B cell (primary cell): ENCODE results near the gene PCBP2. TPM values are rescaled to one million over a fixed set of nuclear protein-coding genes. Genes with fewer than 3 reads are reported as not detected.

ENCODE experiments used
- ATAC-seq: fragments of 200-7000 bp; cut with Tn5 transposase; one replicate; pipeline ENCODE4 v1.10.0; 2021; ENCODE audit warnings: low read depth, mild to moderate bottlenecking, moderate number of reproducible peaks, moderate library complexity
- CTCF ChIA-PET: fragments of 350-600 bp; sonication (Branson Sonifier 250); formaldehyde crosslinking; loops from one replicate; lab custom pipeline; 2021; ENCODE audit warnings: antibody characterized with exemption, inconsistent platforms; lab: Charles Lee
- POLR2A ChIA-PET: fragments of 350-600 bp; sonication (Branson Sonifier 250); formaldehyde crosslinking; loops from one replicate; lab custom pipeline; 2021; ENCODE audit warnings: antibody characterized with exemption; lab: Charles Lee
- DNase-seq: peaks from one replicate; pipeline ENCODE4 v3.0.0; 2013
- H2AFZ ChIP-seq: 2 replicates; pipeline ENCODE4 v1.6.1; 2012; ENCODE audit warnings: mild to moderate bottlenecking, low read depth, low read length; ENCODE audit not compliant: insufficient read depth, poor library complexity, severe bottlenecking
- H3K27ac ChIP-seq, 2 donors: 1 replicate in 1 of 2; 2 replicates in 1 of 2; pipeline ENCODE4 v1.5.1; 2012 to 2013; ENCODE audit warnings: low read length in 2 of 2, mild to moderate bottlenecking in 2 of 2, moderate library complexity in 1 of 2
- H3K27me3 ChIP-seq, 4 experiments: fragments of 200-600 bp in 1 of 4; sonication (generic) in 1 of 4; replicated peaks in 1 of 4; 1 replicate in 2 of 4; 2 replicates in 2 of 4; pipeline versions ENCODE4 v1.6.1 to v1.7.0; 2013 to 2016; ENCODE audit warnings: low read length in 3 of 4, mild to moderate bottlenecking in 2 of 4, mixed read lengths in 1 of 4, moderate library complexity in 1 of 4; ENCODE audit not compliant: insufficient read depth in 4 of 4, control insufficient read depth in 3 of 4; ENCODE audit errors: control extremely low read depth in 1 of 4
- H3K36me3 ChIP-seq, 2 experiments: replicated peaks in 1 of 2; 1 replicate in 1 of 2; 2 replicates in 1 of 2; pipeline versions ENCODE4 v1.6.1 to v1.7.1; 2013; ENCODE audit warnings: low read length in 1 of 2; ENCODE audit not compliant: insufficient read depth in 2 of 2, control insufficient read depth in 1 of 2; ENCODE audit errors: control extremely low read depth in 1 of 2, extremely low read depth in 1 of 2
- H3K4me1 ChIP-seq, 2 donors: fragments of 200-600 bp in 1 of 2; sonication (generic) in 1 of 2; 1 replicate in 1 of 2; 2 replicates in 1 of 2; pipeline versions ENCODE4 v1.5.1 to v1.6.1; 2013 to 2017; ENCODE audit warnings: low read length in 2 of 2; ENCODE audit not compliant: control insufficient read depth in 2 of 2, insufficient read depth in 2 of 2
- H3K4me2 ChIP-seq: replicated peaks from 2 replicates; pipeline ENCODE3; 2012; ENCODE audit warnings: mild to moderate bottlenecking, low read depth, low read length; ENCODE audit not compliant: poor library complexity, severe bottlenecking
- H3K4me3 ChIP-seq, 5 experiments: fragments of 200-600 bp in 1 of 5; sonication (generic) in 1 of 5; 1 replicate in 3 of 5; 2 replicates in 2 of 5; pipeline versions ENCODE4 v1.5.1 to v1.7.0; 2011 to 2016; ENCODE audit warnings: low read length in 4 of 5, mild to moderate bottlenecking in 4 of 5, low read depth in 2 of 5, control low read depth in 1 of 5, moderate library complexity in 1 of 5; ENCODE audit not compliant: insufficient read depth in 1 of 5; ENCODE audit errors: control extremely low read depth in 1 of 5, extremely low read depth in 1 of 5
- H3K79me2 ChIP-seq: fragments of 200-600 bp; sonication (generic); one replicate; pipeline ENCODE4 v1.6.0; 2016; ENCODE audit warnings: low read length; ENCODE audit not compliant: control insufficient read depth, insufficient read depth
- H3K9ac ChIP-seq: fragments of 200-600 bp; sonication (generic); 2 replicates; pipeline ENCODE4 v1.6.1; 2017; ENCODE audit warnings: mild to moderate bottlenecking, low read length, moderate library complexity
- H3K9me3 ChIP-seq, 3 donors: one replicate each; pipeline versions ENCODE4 v1.6.1 to v1.7.1; 2013; ENCODE audit warnings: low read length in 2 of 3; ENCODE audit not compliant: control insufficient read depth in 2 of 3, insufficient read depth in 1 of 3; ENCODE audit errors: control extremely low read depth in 1 of 3
- H4K20me1 ChIP-seq: 2 replicates; pipeline ENCODE4 v1.6.0; 2012; ENCODE audit warnings: mild to moderate bottlenecking, low read length; ENCODE audit not compliant: insufficient read depth, control insufficient read depth, poor library complexity, severe bottlenecking
- H3K27ac Mint-ChIP-seq: one replicate; pipeline ENCODE4 v1.8.0; 2021; ENCODE audit warnings: mixed read lengths
- H3K27me3 Mint-ChIP-seq: one replicate; pipeline ENCODE4 v1.8.0; 2021; ENCODE audit warnings: mixed read lengths
- H3K4me1 Mint-ChIP-seq: one replicate; pipeline ENCODE4 v1.8.0; 2021; ENCODE audit warnings: mixed read lengths
- H3K4me3 Mint-ChIP-seq: one replicate; pipeline ENCODE4 v1.8.0; 2021; ENCODE audit warnings: mixed read lengths
- H3K9me3 Mint-ChIP-seq: one replicate; pipeline ENCODE4 v1.8.0; 2022; ENCODE audit warnings: mixed read lengths; ENCODE audit not compliant: insufficient read depth
- CTCF ChIP-seq: fragments of 200-600 bp; IDR thresholded peaks from one replicate; pipeline ENCODE4 v1.8.0; 2022; ENCODE audit warnings: antibody characterized with exemption, mild to moderate bottlenecking
- EZH2 ChIP-seq: IDR thresholded peaks from 2 replicates; pipeline ENCODE4 v1.6.1; 2012; ENCODE audit warnings: borderline replicate concordance, low read depth, mild to moderate bottlenecking, moderate library complexity, low read length; ENCODE audit not compliant: insufficient read depth, poor library complexity, severe bottlenecking
- WGBS: methylation state at CpG from one replicate; pipeline ENCODE4 v1.1.5; 2013; ENCODE audit warnings: missing lambda C conversion rate; ENCODE audit not compliant: insufficient coverage; 5-methylcytosine and 5-hydroxymethylcytosine counted together
- intact Hi-C: fragments of 100-400 bp; cut with micrococcal nuclease; formaldehyde crosslinking; loops from one replicate; pipeline ENCODE4 v1.10.0; 2022
- polyA plus RNA-seq: library from polyadenylated mRNA; depleted of rRNA; stranded (reverse); fragments of >200 nt; gene quantifications from 2 replicates; pipeline ENCODE4 v1.2.3, GENCODE V29; 2012
- total RNA-seq, 2 donors: library from RNA; stranded (reverse); fragments of 120-200 nt in 1 of 2; gene quantifications; 1 replicate in 1 of 2; 2 replicates in 1 of 2; pipeline versions ENCODE4 v1.2.3 to v1.2.4, GENCODE V29; 2013 to 2022

Gene PCBP2
- total and polyA plus RNA-seq, 2 donors (not counting 1 experiment from before 2014, with no cell fraction given): 492 to 944 TPM

DNA sequence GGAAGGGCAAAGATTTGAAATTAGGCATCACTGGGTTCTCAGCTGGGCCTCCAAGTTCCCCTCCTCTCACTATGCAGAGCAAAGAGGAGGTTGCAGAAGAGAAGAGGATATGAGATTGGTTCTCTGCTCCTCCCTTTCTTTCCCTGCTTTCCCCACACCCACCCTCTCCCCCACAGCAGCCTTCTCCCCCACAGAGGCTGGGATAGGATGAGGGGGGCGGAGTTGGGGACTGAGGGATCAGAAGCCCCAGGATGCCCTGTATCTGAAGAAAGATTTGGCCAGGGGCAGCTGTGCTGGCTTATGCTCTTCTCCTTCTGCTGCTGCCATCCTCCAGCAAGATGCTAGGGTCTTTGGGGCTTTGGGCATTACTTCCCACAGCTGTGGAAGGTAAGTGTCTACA lies 28.3 kb upstream of the PCBP2 start, which contains the start of gene AMHR2:
AMHR2 (plus strand) TSS at position 259 of the 400 bp plus-strand sequence; CDS start at position 339, 80 bp downstream.
- no peak within 1 kb of the TSS for H2AFZ ChIP-seq
- H3K79me2 ChIP-seq: no peaks in the 10 kb centered on the region
- POLR2A ChIA-PET: no interaction called here
- H3K27ac ChIP-seq: no peak within 1 kb of the TSS
- intact Hi-C loops: no loop called here
- Mint-ChIP-seq H3K27ac (no peak within 1 kb of the TSS), H3K4me1 (peaks cover 19% of the 10 kb centered on the region), H3K4me3 (no peak within 1 kb of the TSS), H3K27me3 (no peaks in the 10 kb centered on the region), H3K9me3 (no peaks in the 10 kb centered on the region)
- H3K9me3 ChIP-seq: no peaks in the 10 kb centered on the region
- CTCF ChIA-PET: interaction anchor here (3.7 to 9.5 kb wide), 3 partner anchors 73 to 99 kb away, joined by 41 to 384 read pairs (median 64); partner anchors contain the start of gene NPFF
- H3K9ac ChIP-seq: no peak within 1 kb of the TSS
- no peak for DNase-seq
- no peaks in the 10 kb centered on the region for H3K27me3 ChIP-seq
- H4K20me1 ChIP-seq: no peaks in the 10 kb centered on the region
- peaks cover 7 to 13% of the 10 kb centered on the region in 2 donors for H3K4me1 ChIP-seq
- H3K4me2 ChIP-seq: no peak within 1 kb of the TSS
- no peak within 1 kb of the TSS for H3K4me3 ChIP-seq
- no CpG with 5 or more reads among the region's 1 CpG for WGBS
- H3K36me3 ChIP-seq: no peaks in the 10 kb centered on the region
- TF ChIP-seq EZH2: no peak
- no peak for TF ChIP-seq CTCF
- no peak for ATAC-seq

DNA sequence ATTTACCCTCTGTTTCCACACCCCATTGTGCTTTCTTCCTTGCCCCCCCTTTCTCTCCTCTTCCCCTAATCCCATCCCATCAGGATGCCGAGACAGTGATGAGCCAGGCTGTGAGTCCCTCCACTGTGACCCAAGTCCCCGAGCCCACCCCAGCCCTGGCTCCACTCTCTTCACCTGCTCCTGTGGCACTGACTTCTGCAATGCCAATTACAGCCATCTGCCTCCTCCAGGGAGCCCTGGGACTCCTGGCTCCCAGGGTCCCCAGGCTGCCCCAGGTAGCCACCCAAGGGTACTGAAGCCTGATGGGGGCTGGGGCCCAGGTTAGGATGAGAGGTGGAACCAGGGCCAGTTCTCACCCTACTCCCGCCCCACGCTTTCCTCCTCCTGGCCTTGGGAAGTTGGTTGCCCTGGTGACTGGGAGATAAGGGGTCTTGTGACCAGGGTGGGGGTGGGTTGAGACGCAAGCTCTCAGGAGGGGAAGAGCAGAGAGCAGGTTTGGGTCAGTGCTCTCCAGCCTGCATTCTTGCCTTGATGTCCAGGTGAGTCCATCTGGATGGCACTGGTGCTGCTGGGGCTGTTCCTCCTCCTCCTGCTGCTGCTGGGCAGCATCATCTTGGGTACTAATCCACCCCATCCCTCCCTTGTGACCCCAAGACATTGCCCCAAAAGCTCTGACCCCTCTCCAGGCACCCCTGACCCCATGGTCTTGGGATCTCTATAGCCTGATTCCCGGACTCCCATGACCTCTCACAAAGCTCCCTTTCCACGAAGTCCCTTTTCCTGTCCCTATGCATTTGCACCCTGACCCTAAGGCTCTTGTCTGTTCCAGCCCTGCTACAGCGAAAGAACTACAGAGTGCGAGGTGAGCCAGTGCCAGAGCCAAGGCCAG lies 27.0 kb upstream of the PCBP2 start:
- intact Hi-C loops: no loop called here
- no peak overlapping the region for H2AFZ ChIP-seq
- no peak for ATAC-seq
- H4K20me1 ChIP-seq: no peaks in the 10 kb centered on the region
- TF ChIP-seq EZH2 (no peak), CTCF (no peak)
- no peak overlapping the region for H3K4me2 ChIP-seq
- no peak for DNase-seq
- H3K4me3 ChIP-seq: no peak overlapping the region
- CTCF ChIA-PET: interaction anchor here (0.6 to 9.5 kb wide), 5 partner anchors 43 to 155 kb away, joined by 3 to 384 read pairs (median 4); no protein-coding TSS in a partner anchor
- H3K4me1 ChIP-seq: peaks cover 4 to 9% of the 10 kb centered on the region in 2 donors
- peaks cover 9% of the 10 kb centered on the region for H3K4me1 Mint-ChIP-seq
- POLR2A ChIA-PET: interaction anchor here (1.0 kb wide), 1 partner anchor 77 kb away, joined by 3 read pairs; the partner anchor contains the start of gene TARBP2
- WGBS: 90% methylated on average over 7 of the region's 9 CpGs
- H3K4me3 Mint-ChIP-seq: no peak overlapping the region
- H3K9ac ChIP-seq: no peak overlapping the region
- H3K9me3 Mint-ChIP-seq: no peaks in the 10 kb centered on the region
- H3K79me2 ChIP-seq: no peaks in the 10 kb centered on the region
- no peaks in the 10 kb centered on the region for H3K36me3 ChIP-seq
- H3K27ac ChIP-seq: no peak overlapping the region
- H3K27me3 Mint-ChIP-seq: no peaks in the 10 kb centered on the region
- H3K27ac Mint-ChIP-seq: no peak overlapping the region
- no peaks in the 10 kb centered on the region for H3K9me3 ChIP-seq
- H3K27me3 ChIP-seq: no peaks in the 10 kb centered on the region
